Activated CD4-positive, alpha-beta T cell treated with anti-CD3 and anti-CD28 coated beads, Interleukin-2, amount 50 U/mL, for 4 hours (primary cell): ENCODE results near the gene TTLL12.
A peak's percentile ranks its signal among the peaks of the same experiment; 100 is the strongest.

Experiments used
- DNase-seq, 2 experiments: peaks; one replicate each; pipeline ENCODE4 v3.0.0-alpha.2; 2020

TTLL12 gene

GRCh38 chr22:43186272-43187170 lies at the start of gene TTLL12:
Gene TTLL12 (minus strand): TSS chr22:43187134. CDS start chr22:43187069, 65 bp downstream.
- peak; percentile 28 to 43 for DNase-seq

GRCh38 chr22:43235445-43236409 lies 48.8 kb upstream of the TTLL12 start:
- DNase-seq, result no peak

- no peak for DNase-seq
Observed at GRCh38 chr22:43234264-43234988, 47.5 kb upstream of the TTLL12 start.

GRCh38 chr22:43233529-43233928 lies 46.6 kb upstream of the TTLL12 start:
- no peak for DNase-seq

GRCh38 chr22:43232445-43232844 lies 45.5 kb upstream of the TTLL12 start:
- DNase-seq, result no peak

GRCh38 chr22:43231724-43232034 lies 44.7 kb upstream of the TTLL12 start:
- DNase-seq, result no peak

- DNase-seq, result peak; percentile 62 to 64
Observed at GRCh38 chr22:43230971-43231723, 44.2 kb upstream of the TTLL12 start.

GRCh38 chr22:43230571-43230970 lies 43.6 kb upstream of the TTLL12 start:
- no peak for DNase-seq

GRCh38 chr22:43228863-43229262 lies 41.9 kb upstream of the TTLL12 start:
- DNase-seq, result no peak

- DNase-seq, result no peak
Observed at GRCh38 chr22:43228330-43228729, 41.4 kb upstream of the TTLL12 start.

GRCh38 chr22:43227239-43227630 lies 40.3 kb upstream of the TTLL12 start:
- DNase-seq, result no peak

GRCh38 chr22:43226377-43227238 lies 39.7 kb upstream of the TTLL12 start:
- DNase-seq, result no peak

- DNase-seq, result no peak
Observed at GRCh38 chr22:43225609-43226008, 38.7 kb upstream of the TTLL12 start.

GRCh38 chr22:43222987-43223386 lies 36.1 kb upstream of the TTLL12 start:
- DNase-seq, result no peak

- no peak for DNase-seq
Observed at GRCh38 chr22:43222262-43222661, 35.3 kb upstream of the TTLL12 start.

- no peak for DNase-seq
Observed at GRCh38 chr22:43220625-43221380, 33.9 kb upstream of the TTLL12 start.

- DNase-seq, result no peak
Observed at GRCh38 chr22:43218786-43219185, 31.9 kb upstream of the TTLL12 start.

- DNase-seq, result no peak
Observed at GRCh38 chr22:43217285-43218030, 30.5 kb upstream of the TTLL12 start.

GRCh38 chr22:43216738-43217137 lies 29.8 kb upstream of the TTLL12 start:
- DNase-seq, result no peak

GRCh38 chr22:43213962-43214361 lies 27.0 kb upstream of the TTLL12 start:
- no peak for DNase-seq
